CD4-positive, alpha-beta T cell (primary cell): ENCODE measurements around the gene HOXA9. TPM values are rescaled to one million over a fixed set of nuclear protein-coding genes. Genes with fewer than 3 reads are reported as not detected.

Experiments used
- ATAC-seq: fragments of 200-7000 bp; cut with Tn5 transposase; one replicate; pipeline ENCODE4 v1.10.0; 2022; ENCODE audit warnings: mild to moderate bottlenecking; ENCODE audit not compliant: poor library complexity
- CTCF ChIA-PET: fragments of 350-600 bp; sonication (Branson Sonifier 250); formaldehyde crosslinking; loops from one replicate; lab custom pipeline; 2021; ENCODE audit warnings: antibody characterized with exemption, inconsistent platforms; lab: Charles Lee
- POLR2A ChIA-PET: fragments of 350-600 bp; sonication (Branson Sonifier 250); formaldehyde crosslinking; loops from one replicate; lab custom pipeline; 2021; ENCODE audit warnings: antibody characterized with exemption, inconsistent platforms; lab: Charles Lee
- DNase-seq, 14 experiments: peaks; one replicate each; pipeline ENCODE4 v3.0.0-alpha.2; 2013 to 2020; ENCODE audit warnings: mixed read lengths in 2 of 14
- H3K27ac ChIP-seq, 2 donors: one replicate each; pipeline versions ENCODE4 v1.5.1 to v1.7.0; 2013; ENCODE audit warnings: low read length in 2 of 2, low read depth in 1 of 2, mild to moderate bottlenecking in 1 of 2
- H3K27me3 ChIP-seq, 2 experiments: 1 replicate in 1 of 2; 2 replicates in 1 of 2; pipeline versions ENCODE4 v1.6.1 to v1.7.0; 2013; ENCODE audit warnings: low read length in 2 of 2, control low read depth in 1 of 2, mild to moderate bottlenecking in 1 of 2, moderate library complexity in 1 of 2; ENCODE audit not compliant: insufficient read depth in 2 of 2, control insufficient read depth in 1 of 2
- H3K36me3 ChIP-seq: one replicate; pipeline ENCODE4 v1.6.1; 2013; ENCODE audit warnings: low read length, control low read depth; ENCODE audit not compliant: insufficient read depth
- H3K4me1 ChIP-seq: one replicate; pipeline ENCODE4 v1.6.1; 2013; ENCODE audit warnings: low read length, control low read depth; ENCODE audit not compliant: insufficient read depth
- H3K4me3 ChIP-seq: one replicate; pipeline ENCODE4 v1.5.1; 2013; ENCODE audit warnings: mild to moderate bottlenecking, low read length, moderate library complexity
- H3K9me3 ChIP-seq, 2 experiments: 1 replicate in 1 of 2; 2 replicates in 1 of 2; pipeline versions ENCODE4 v1.6.1 to v1.7.0; 2013; ENCODE audit warnings: low read length in 2 of 2, mild to moderate bottlenecking in 2 of 2, control low read depth in 1 of 2, moderate library complexity in 1 of 2; ENCODE audit not compliant: control insufficient read depth in 1 of 2, insufficient read depth in 1 of 2
- H3K27ac Mint-ChIP-seq: one replicate; pipeline ENCODE4 v1.8.0; 2020; ENCODE audit warnings: mixed read lengths
- H3K27me3 Mint-ChIP-seq: one replicate; pipeline ENCODE4 v1.8.0; 2021; ENCODE audit warnings: mixed read lengths
- H3K36me3 Mint-ChIP-seq: one replicate; pipeline ENCODE4 v1.8.0; 2021; ENCODE audit warnings: low read depth, mixed read lengths
- H3K4me1 Mint-ChIP-seq: one replicate; pipeline ENCODE4 v1.8.0; 2021; ENCODE audit warnings: low read depth, mixed read lengths
- H3K4me3 Mint-ChIP-seq: one replicate; pipeline ENCODE4 v1.8.0; 2020; ENCODE audit warnings: mild to moderate bottlenecking, mixed read lengths
- H3K9me3 Mint-ChIP-seq: one replicate; pipeline ENCODE4 v1.8.0; 2020; ENCODE audit warnings: mixed read lengths
- CTCF ChIP-seq: fragments of 200-600 bp; IDR thresholded peaks from one replicate; pipeline ENCODE4 v1.8.0; 2022; ENCODE audit warnings: antibody characterized with exemption, mild to moderate bottlenecking
- intact Hi-C, 2 experiments: fragments of 100-400 bp; cut with DNase I in 1 of 2; cut with micrococcal nuclease in 1 of 2; formaldehyde crosslinking; loops; one replicate each; pipeline versions ENCODE4 v1.15.1 to v1.9.0; 2023 to 2025; cut with DNase I, micrococcal nuclease
- total RNA-seq, 174 experiments: library from RNA in 2 of 174; stranded (reverse) in 2 of 174; gene quantifications; one replicate each; pipeline ENCODE4 v1.2.3 and lab custom pipeline; 2021 to 2026

HOXA9 gene
- total RNA-seq, 2 experiments from 2014 or later, result not detected

GRCh38 chr7:27147199-27148030, 17.9 kb downstream of the HOXA9 start, which contains the start of gene HOXA6:
Gene HOXA6 (minus strand): TSS chr7:27147774. CDS start chr7:27147749, 25 bp downstream.
- H3K4me3 Mint-ChIP-seq, result peak within 1 kb of the TSS; percentile 65
- ChIA-PET CTCF (interaction anchor here (1.6 to 4.0 kb wide), 2 partner anchors 13 to 15 kb away, joined by 5 to 51 read pairs; no protein-coding TSS in a partner anchor), POLR2A (interaction anchor here (0.9 kb wide), 1 partner anchor 19 kb away, joined by 3 read pairs; no protein-coding TSS in a partner anchor)
- intact Hi-C loops, result no loop called here
- TF ChIP-seq CTCF, result no peak
- Histone ChIP-seq H3K4me3 (no peak within 1 kb of the TSS), H3K4me1 (peaks cover 37% of the 10 kb centered on the region), H3K36me3 (no peaks in the 10 kb centered on the region), H3K27ac (no peak within 1 kb of the TSS), H3K9me3 (peaks cover 0 to 59% of the 10 kb centered on the region in 2 experiments), H3K27me3 (peaks cover 66 to 82% of the 10 kb centered on the region in 2 experiments)
- peaks cover 81% of the 10 kb centered on the region for H3K27me3 Mint-ChIP-seq
- ATAC-seq (no peak), DNase-seq (peak in 2 of 14 experiments; percentile 15 to 31)
- H3K9me3 Mint-ChIP-seq, result no peaks in the 10 kb centered on the region
- no peaks in the 10 kb centered on the region for H3K36me3 Mint-ChIP-seq
- H3K4me1 Mint-ChIP-seq, result peaks cover 31% of the 10 kb centered on the region
- no peak within 1 kb of the TSS for H3K27ac Mint-ChIP-seq

- peaks cover 23% of the 10 kb centered on the region for H3K4me1 Mint-ChIP-seq
- no peaks in the 10 kb centered on the region for H3K9me3 Mint-ChIP-seq
- Histone ChIP-seq H3K9me3 (peaks cover 0 to 57% of the 10 kb centered on the region in 2 experiments), H3K27me3 (peaks cover 58 to 82% of the 10 kb centered on the region in 2 experiments), H3K36me3 (no peaks in the 10 kb centered on the region), H3K4me1 (peaks cover 29% of the 10 kb centered on the region), H3K4me3 (no peak overlapping the region), H3K27ac (no peak overlapping the region)
- no peak for ATAC-seq
- H3K4me3 Mint-ChIP-seq, result no peak overlapping the region
- H3K36me3 Mint-ChIP-seq, result no peaks in the 10 kb centered on the region
- no peak for DNase-seq
- intact Hi-C loops, result no loop called here
- no peak overlapping the region for H3K27ac Mint-ChIP-seq
- TF ChIP-seq CTCF, result no peak
- ChIA-PET POLR2A (no interaction called here), CTCF (interaction anchor here (1.6 kb wide), 1 partner anchor 14 kb away, joined by 5 read pairs; no protein-coding TSS in a partner anchor)
- peaks cover 81% of the 10 kb centered on the region for H3K27me3 Mint-ChIP-seq
Observed at GRCh38 chr7:27146491-27147198, 18.7 kb downstream of the HOXA9 start.

GRCh38 chr7:27145914-27146412, 19.4 kb downstream of the HOXA9 start:
- H3K27ac ChIP-seq, result no peak overlapping the region
- peaks cover 51 to 79% of the 10 kb centered on the region in 2 experiments for H3K27me3 ChIP-seq
- peaks cover 0 to 52% of the 10 kb centered on the region in 2 experiments for H3K9me3 ChIP-seq
- ChIA-PET POLR2A (no interaction called here), CTCF (interaction anchor here (1.6 kb wide), 1 partner anchor 15 kb away, joined by 5 read pairs; no protein-coding TSS in a partner anchor)
- H3K27ac Mint-ChIP-seq, result no peak overlapping the region
- H3K9me3 Mint-ChIP-seq, result no peaks in the 10 kb centered on the region
- H3K4me1 Mint-ChIP-seq, result peaks cover 16% of the 10 kb centered on the region
- DNase-seq, result no peak
- H3K4me1 ChIP-seq, result peaks cover 23% of the 10 kb centered on the region
- H3K27me3 Mint-ChIP-seq, result peaks cover 81% of the 10 kb centered on the region
- H3K36me3 ChIP-seq, result no peaks in the 10 kb centered on the region
- intact Hi-C loops, result no loop called here
- no peak for ATAC-seq
- no peak overlapping the region for H3K4me3 Mint-ChIP-seq
- H3K36me3 Mint-ChIP-seq, result no peaks in the 10 kb centered on the region
- H3K4me3 ChIP-seq, result no peak overlapping the region
- TF ChIP-seq CTCF, result no peak
